ENCODE measurements around the gene KLF17. TPM values are rescaled to one million over a fixed set of nuclear protein-coding genes. Genes with fewer than 3 reads are reported as not detected.

Gene KLF17
- total and polyA plus RNA-seq, 2 of the 8 experiments (the other 6 are each of a cell fraction or from before 2014, with no cell fraction given), result not detected

DNA sequence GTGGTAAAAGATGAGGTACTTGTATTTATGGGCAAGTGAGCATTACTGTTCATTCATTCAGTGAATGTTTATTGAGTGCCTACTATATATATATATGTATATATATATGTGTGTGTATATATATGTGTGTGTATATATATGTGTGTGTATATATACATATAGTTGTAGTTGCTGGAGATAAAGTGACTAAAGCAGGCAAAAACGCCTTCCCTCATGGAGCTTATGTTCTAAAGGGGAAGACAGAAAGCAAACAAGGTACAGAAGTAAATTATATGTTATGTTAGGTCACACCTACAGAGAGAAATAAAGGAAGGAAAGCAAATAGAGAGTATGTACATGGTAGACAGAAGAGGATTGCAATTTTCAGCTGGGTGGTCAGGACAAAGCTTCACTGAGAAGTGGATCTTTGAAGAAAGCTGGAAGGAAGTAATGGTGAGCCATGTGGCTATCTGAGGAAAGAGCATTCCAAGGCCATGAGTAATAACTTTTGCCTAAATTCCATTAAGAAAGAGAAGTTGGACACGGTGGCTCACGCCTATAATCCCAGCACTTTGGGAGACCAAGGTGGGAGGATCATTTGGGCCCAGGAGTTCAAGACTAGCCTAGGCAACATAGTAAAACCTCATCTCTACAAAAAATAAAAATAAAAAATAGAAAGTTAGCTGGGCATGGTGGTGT is 33.5 kb upstream of the KLF17 start:
- Histone ChIP-seq H3K4me1 (replicated peaks in 1 of 4; ENCODE audit: control insufficient read depth in 3 of 4, insufficient read depth in 4 of 4, low read length in 3 of 4) (peaks cover 8 to 14% (median 10%) of the 10 kb centered on the region in 4 experiments), H3K4me3 (ENCODE audit: extremely low read depth in 1 of 4, insufficient read depth in 2 of 4, low read depth in 3 of 4, low read length in 4 of 4) (no peak overlapping the region), H3K27me3 (replicated peaks in 1 of 4; ENCODE audit: control insufficient read depth in 3 of 4, extremely low read depth in 1 of 4, insufficient read depth in 3 of 4, low read length in 3 of 4) (no peaks in the 10 kb centered on the region), H3K27ac (ENCODE audit: low read depth, low read length) (no peak overlapping the region), H3K23ac (ENCODE audit: insufficient read length) (no peak overlapping the region), H4K5ac (ENCODE audit: insufficient read length, low read depth, low read length) (no peak overlapping the region), H3K9me3 (ENCODE audit: insufficient read depth in 2 of 2, low read depth in 1 of 2, low read length in 1 of 2) (no peaks in the 10 kb centered on the region), H3K4me2 (ENCODE audit: insufficient read depth in 1 of 2, low read depth in 2 of 2, low read length in 2 of 2) (no peak overlapping the region), H3K79me2 (ENCODE audit: control insufficient read depth in 1 of 2, insufficient read depth in 2 of 2, low read length in 2 of 2) (no peaks in the 10 kb centered on the region), H3K23me2 (ENCODE audit: low read depth, low read length) (no peaks in the 10 kb centered on the region), H3K36me3 (ENCODE audit: control insufficient read depth in 2 of 4, insufficient read depth in 4 of 4, low read length in 3 of 4) (no peaks in the 10 kb centered on the region), H2AFZ (ENCODE audit: low read length) (no peak overlapping the region), H4K20me1 (replicated peaks in 1 of 2; ENCODE audit: control insufficient read depth in 1 of 2, insufficient read depth in 2 of 2, low read length in 2 of 2) (no peaks in the 10 kb centered on the region), H2BK5ac (ENCODE audit: low read depth, low read length) (no peak overlapping the region), H2BK120ac (replicated peaks; ENCODE audit: low read depth, low read length) (no peak overlapping the region), H2BK12ac (ENCODE audit: low read depth, low read length) (no peak overlapping the region), H3K56ac (replicated peaks; ENCODE audit: insufficient read length, low read depth, low read length) (no peak overlapping the region), H3K79me1 (ENCODE audit: low read depth, low read length) (no peaks in the 10 kb centered on the region), H3K4ac (replicated peaks; ENCODE audit: insufficient read length, low read depth, low read length) (no peak overlapping the region), H3K9ac (replicated peaks in 1 of 4; ENCODE audit: extremely low read depth in 1 of 4, low read depth in 3 of 4, low read length in 3 of 4) (no peak overlapping the region), H3K18ac (ENCODE audit: extremely low read depth, low read length) (no peak overlapping the region), H3K14ac (ENCODE audit: insufficient read length) (no peak overlapping the region), H4K8ac (ENCODE audit: extremely low read depth, insufficient read depth, low read length) (no peak overlapping the region), H2BK15ac (ENCODE audit: low read length) (no peak overlapping the region), H2BK20ac (ENCODE audit: low read length) (no peak overlapping the region), H4K91ac (replicated peaks; ENCODE audit: insufficient read length, low read length) (no peak overlapping the region), H2AK5ac (ENCODE audit: low read depth, low read length) (no peak overlapping the region)
- 82% methylated on average over 3 of the region's 3 CpGs; no CpG with 5 or more reads in 1 of the 2 experiments for WGBS, 2 experiments (ENCODE audit: extremely low coverage in 1 of 2, insufficient coverage in 1 of 2, insufficient read length in 1 of 2, insufficient replicate concordance in 2 of 2, low coverage in 1 of 2, low lambda C conversion rate in 2 of 2, missing lambda C conversion rate in 1 of 2)
- TF ChIP-seq PHF8 (conservative IDR thresholded peaks at IDR 0.05; ENCODE audit: low read depth, low read length) (no peak), ASH2L (IDR thresholded peaks at IDR 0.05; ENCODE audit: low read length) (no peak), TCF12 (IDR thresholded peaks at IDR 0.05; ENCODE audit: low read depth, low read length) (no peak), RBBP5 (IDR thresholded peaks at IDR 0.05; ENCODE audit: borderline replicate concordance, low read depth, low read length) (no peak), ATF3 (IDR thresholded peaks at IDR 0.05; ENCODE audit: insufficient read depth, low read depth, low read length) (no peak)
- TF ChIP-seq, protein P1, sequence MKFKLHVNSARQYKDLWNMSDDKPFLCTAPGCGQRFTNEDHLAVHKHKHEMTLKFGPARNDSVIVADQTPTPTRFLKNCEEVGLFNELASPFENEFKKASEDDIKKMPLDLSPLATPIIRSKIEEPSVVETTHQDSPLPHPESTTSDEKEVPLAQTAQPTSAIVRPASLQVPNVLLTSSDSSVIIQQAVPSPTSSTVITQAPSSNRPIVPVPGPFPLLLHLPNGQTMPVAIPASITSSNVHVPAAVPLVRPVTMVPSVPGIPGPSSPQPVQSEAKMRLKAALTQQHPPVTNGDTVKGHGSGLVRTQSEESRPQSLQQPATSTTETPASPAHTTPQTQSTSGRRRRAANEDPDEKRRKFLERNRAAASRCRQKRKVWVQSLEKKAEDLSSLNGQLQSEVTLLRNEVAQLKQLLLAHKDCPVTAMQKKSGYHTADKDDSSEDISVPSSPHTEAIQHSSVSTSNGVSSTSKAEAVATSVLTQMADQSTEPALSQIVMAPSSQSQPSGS (IDR thresholded peaks at IDR 0.05; ENCODE audit: low read length), result no peak
- no peak for FAIRE-seq
- CTCF ChIA-PET (ENCODE audit: partially characterized antibody), result interaction anchor here (0.9 to 2.0 kb wide), 5 partner anchors 8 to 525 kb away, joined by 3 to 7 read pairs (median 5); no protein-coding TSS in a partner anchor
- POLR2A ChIA-PET (ENCODE audit: partially characterized antibody), result no interaction called here
- DNase-seq (ENCODE audit: low read depth in 1 of 2, low spot score in 2 of 2), result peak in 1 of 2 experiments; percentile 0

Measured in H1 (cell line).